ENCODE results near the gene MAPK8.

The MAPK8 gene

DNA sequence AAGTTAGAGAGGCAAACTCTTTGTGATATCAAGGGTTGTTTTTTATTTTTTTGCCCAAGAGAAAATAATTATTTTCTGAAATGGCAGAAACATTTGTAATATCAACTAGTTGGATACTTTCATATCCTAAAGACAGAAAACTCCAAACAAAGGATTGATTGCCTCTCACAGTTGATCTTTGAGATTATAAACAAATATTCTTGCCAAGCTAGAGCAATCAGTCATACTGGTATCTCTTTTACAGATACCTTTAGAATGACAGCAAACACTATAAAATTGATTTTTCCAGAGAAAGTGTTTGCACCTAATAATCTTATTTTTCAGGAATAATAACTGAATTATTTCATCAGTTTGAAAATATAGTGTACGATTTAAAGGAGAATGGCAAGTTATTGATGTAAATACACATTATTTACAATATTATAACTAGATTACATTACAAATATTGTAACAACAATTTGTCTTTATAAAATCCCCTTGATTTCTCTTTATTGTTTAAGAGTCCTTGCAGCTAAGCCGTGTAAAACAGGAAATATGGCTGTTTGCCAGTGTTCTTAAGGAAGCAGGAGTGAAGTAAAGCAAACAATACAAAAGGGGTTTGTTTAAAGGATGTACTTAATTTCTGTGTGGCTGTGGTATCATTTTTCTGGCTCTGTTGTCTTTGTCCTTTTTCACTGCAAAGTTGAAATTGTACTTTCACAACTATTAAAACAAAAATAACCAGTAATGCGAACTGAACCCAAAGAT, 58.4 kb downstream of the MAPK8 start:
- TF ChIP-seq, protein P1, sequence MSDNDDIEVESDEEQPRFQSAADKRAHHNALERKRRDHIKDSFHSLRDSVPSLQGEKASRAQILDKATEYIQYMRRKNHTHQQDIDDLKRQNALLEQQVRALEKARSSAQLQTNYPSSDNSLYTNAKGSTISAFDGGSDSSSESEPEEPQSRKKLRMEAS (IDR thresholded peaks at IDR 0.05; ENCODE audit: low read depth, low read length) = no peak
- no peak for TF ChIP-seq POLR2A (IDR thresholded peaks at IDR 0.05; ENCODE audit: extremely low read depth, insufficient read length)
- TF ChIP-seq MYC (IDR thresholded peaks at IDR 0.05; ENCODE audit: low read depth, low read length) = no peak
- TF ChIP-seq, protein P2, sequence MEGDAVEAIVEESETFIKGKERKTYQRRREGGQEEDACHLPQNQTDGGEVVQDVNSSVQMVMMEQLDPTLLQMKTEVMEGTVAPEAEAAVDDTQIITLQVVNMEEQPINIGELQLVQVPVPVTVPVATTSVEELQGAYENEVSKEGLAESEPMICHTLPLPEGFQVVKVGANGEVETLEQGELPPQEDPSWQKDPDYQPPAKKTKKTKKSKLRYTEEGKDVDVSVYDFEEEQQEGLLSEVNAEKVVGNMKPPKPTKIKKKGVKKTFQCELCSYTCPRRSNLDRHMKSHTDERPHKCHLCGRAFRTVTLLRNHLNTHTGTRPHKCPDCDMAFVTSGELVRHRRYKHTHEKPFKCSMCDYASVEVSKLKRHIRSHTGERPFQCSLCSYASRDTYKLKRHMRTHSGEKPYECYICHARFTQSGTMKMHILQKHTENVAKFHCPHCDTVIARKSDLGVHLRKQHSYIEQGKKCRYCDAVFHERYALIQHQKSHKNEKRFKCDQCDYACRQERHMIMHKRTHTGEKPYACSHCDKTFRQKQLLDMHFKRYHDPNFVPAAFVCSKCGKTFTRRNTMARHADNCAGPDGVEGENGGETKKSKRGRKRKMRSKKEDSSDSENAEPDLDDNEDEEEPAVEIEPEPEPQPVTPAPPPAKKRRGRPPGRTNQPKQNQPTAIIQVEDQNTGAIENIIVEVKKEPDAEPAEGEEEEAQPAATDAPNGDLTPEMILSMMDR (IDR thresholded peaks at IDR 0.05; ENCODE audit: low read depth, low read length) = no peak
- DNase-seq (ENCODE audit: low read depth) = peak; percentile 7
- H3K4me3 ChIP-seq (ENCODE audit: low read depth, low read length) = no peak overlapping the region

DNA sequence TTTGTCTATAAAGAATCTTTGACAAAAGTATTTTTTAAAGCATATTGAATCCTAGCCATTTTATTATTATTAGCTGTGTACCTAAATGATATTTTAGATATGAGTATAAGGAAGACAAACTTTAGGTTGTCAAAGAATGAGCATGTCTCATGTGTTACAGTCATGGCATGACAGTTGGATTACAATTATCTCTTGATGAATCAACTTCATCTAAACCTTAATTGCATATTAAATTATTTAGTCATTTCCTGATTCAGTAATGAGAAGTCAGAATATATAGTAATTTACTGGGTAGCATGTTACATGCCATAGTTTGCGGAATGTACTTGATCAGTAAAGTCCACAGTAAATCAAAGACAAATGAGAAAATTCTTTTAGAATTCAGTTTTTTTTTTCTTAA, 59.2 kb downstream of the MAPK8 start:
- DNase-seq (ENCODE audit: low read depth) = no peak
- TF ChIP-seq, protein P2 (IDR thresholded peaks at IDR 0.05; ENCODE audit: low read depth, low read length) = no peak
- no peak for TF ChIP-seq POLR2A (IDR thresholded peaks at IDR 0.05; ENCODE audit: extremely low read depth, insufficient read length)
- TF ChIP-seq, protein P1 (IDR thresholded peaks at IDR 0.05; ENCODE audit: low read depth, low read length) = no peak
- no peak for TF ChIP-seq MYC (IDR thresholded peaks at IDR 0.05; ENCODE audit: low read depth, low read length)
- H3K4me3 ChIP-seq (ENCODE audit: low read depth, low read length) = no peak overlapping the region

DNA sequence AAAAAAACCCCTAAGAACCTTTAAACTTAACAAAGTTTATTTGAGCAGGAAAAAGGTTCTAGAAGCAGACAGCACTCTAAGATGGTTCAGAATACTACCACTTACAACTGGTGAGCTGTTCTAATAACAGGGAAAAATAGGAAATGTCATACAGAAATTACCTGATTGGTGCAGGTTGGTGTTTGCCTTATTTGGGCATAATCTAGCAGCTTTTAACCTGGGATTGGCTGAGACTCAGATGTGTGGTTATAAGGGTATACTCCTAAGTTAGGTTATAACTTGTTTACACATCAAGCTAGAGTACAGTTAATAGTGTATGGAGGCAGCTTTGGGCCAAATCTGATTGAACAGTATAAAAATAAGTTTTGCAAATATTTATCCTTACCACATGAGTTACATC, 59.8 kb downstream of the MAPK8 start:
- TF ChIP-seq MYC (IDR thresholded peaks at IDR 0.05; ENCODE audit: low read depth, low read length) = no peak
- TF ChIP-seq, protein P1 (IDR thresholded peaks at IDR 0.05; ENCODE audit: low read depth, low read length) = no peak
- TF ChIP-seq, protein P2 (IDR thresholded peaks at IDR 0.05; ENCODE audit: low read depth, low read length) = no peak
- H3K4me3 ChIP-seq (ENCODE audit: low read depth, low read length) = no peak overlapping the region
- no peak for DNase-seq (ENCODE audit: low read depth)

DNA sequence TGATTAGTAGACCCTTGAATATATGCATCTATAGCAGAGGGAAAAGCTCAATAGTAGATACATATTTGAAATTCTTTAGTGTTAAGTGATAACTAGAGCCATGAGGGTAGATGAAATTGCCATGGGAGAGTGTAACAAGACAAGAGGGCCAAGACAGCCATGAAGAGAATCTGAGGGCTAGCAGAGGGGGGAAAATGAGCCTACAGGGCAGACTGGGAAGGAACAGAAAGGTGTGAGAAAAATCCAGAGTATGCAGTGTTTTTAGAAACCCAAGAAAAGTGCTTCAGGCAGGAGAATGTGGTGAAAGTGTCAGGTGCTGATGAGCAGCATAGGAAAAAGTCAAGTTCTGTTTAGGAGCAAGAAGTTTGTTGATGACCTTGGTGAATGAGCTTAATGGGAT, 63.0 kb downstream of the MAPK8 start:
- DNase-seq (ENCODE audit: low read depth) = no peak
- TF ChIP-seq MYC (IDR thresholded peaks at IDR 0.05; ENCODE audit: low read depth, low read length) (no peak), POLR2A (IDR thresholded peaks at IDR 0.05; ENCODE audit: extremely low read depth, insufficient read length) (no peak)
- TF ChIP-seq, protein P2 (IDR thresholded peaks at IDR 0.05; ENCODE audit: low read depth, low read length) = no peak
- TF ChIP-seq, protein P1 (IDR thresholded peaks at IDR 0.05; ENCODE audit: low read depth, low read length) = no peak
- H3K4me3 ChIP-seq (ENCODE audit: low read depth, low read length) = no peak overlapping the region

DNA sequence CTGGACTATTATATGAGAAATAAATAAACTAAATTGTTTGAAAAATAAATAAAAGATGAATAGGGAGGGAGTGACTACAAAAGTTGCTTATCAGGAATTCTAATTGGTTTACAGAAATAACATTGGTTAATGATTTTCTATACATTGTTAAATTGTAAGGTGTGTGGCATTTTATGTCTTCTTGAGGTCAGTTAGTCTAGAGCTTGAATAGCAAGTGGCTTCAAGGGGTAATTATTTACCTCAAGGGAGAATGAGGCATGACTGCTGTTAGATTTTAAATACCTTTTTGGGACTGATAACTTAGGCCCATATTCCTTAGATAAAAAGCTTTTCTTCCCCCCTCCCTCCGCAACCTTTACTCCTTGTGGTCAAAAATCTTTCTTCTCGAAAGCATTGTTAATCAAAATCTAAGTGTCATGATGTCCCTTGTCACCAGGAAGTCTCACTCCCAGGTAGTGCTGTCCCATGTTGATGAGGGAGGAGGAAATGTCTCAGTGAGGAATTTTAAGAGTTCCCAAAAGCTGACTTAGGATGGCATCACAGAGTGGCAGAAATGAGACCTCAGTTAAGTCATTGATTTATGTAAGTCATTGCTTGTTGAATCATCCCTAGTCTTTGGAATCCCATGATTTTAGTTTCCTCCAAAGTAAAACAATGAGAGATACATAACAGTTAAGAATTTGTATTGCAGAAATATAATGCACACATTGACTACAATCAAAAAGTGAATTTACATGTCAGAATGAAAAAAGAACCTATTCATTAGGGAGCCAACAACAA, 71.5 kb downstream of the MAPK8 start:
- no peak for DNase-seq (ENCODE audit: low read depth)
- TF ChIP-seq, protein P1 (IDR thresholded peaks at IDR 0.05; ENCODE audit: low read depth, low read length) = no peak
- TF ChIP-seq, protein P2 (IDR thresholded peaks at IDR 0.05; ENCODE audit: low read depth, low read length) = no peak
- TF ChIP-seq MYC (IDR thresholded peaks at IDR 0.05; ENCODE audit: low read depth, low read length) (no peak), POLR2A (IDR thresholded peaks at IDR 0.05; ENCODE audit: extremely low read depth, insufficient read length) (no peak)
- H3K4me3 ChIP-seq (ENCODE audit: low read depth, low read length) = no peak overlapping the region
